ENCODE data around the gene MAD2L2.

MAD2L2 gene

GRCh38 chr1:11654137-11654938 is 26.6 kb downstream of the MAD2L2 start, which contains the start of the genes FBXO2 and FBXO44:
FBXO2 (minus strand) TSS chr1:11654429; CDS start chr1:11654340, 89 bp downstream.
FBXO44 (plus strand) TSS chr1:11654877; CDS start chr1:11655836, 959 bp downstream.
- H3K27ac ChIP-seq (ENCODE audit: low read depth, low read length): no peak within 1 kb of the TSS
- no peaks in the 10 kb centered on the region for H3K9me3 ChIP-seq (ENCODE audit: control insufficient read depth, insufficient read depth, low read length)
- H3K27me3 ChIP-seq (ENCODE audit: control insufficient read depth, low read length): peaks cover 18% of the 10 kb centered on the region

DNA sequence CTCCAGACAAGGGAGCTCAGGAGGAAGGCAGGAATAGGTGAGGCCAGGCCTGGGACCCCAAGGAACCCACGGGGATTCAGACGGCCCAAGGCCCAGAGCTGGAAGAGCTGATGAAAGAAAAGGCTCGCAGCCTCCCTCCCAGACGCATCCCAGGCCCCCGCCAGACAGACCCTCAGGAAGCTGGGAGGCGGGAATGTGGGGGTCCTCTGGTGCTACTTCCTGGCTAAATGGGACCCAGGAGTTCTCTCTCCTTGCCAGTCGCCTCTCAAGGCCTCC is 27.1 kb downstream of the MAD2L2 start:
- Histone ChIP-seq H3K27ac (ENCODE audit: low read depth, low read length) (no peak overlapping the region), H3K27me3 (ENCODE audit: control insufficient read depth, low read length) (peaks cover 18% of the 10 kb centered on the region), H3K4me1 (ENCODE audit: control insufficient read depth, low read length) (peaks cover 24% of the 10 kb centered on the region), H3K9me3 (ENCODE audit: control insufficient read depth, insufficient read depth, low read length) (no peaks in the 10 kb centered on the region), H3K36me3 (ENCODE audit: control insufficient read depth, low read length) (no peaks in the 10 kb centered on the region; the same call in 1 of the 2 replicates), H3K4me2 (ENCODE audit: low read length) (peak overlapping the region; percentile 82), H3K4me3 (ENCODE audit: low read length) (peak overlapping the region; percentile 71), H3F3A (ENCODE audit: control insufficient read depth, insufficient read depth) (peaks cover 11% of the 10 kb centered on the region), H4K20me1 (ENCODE audit: control insufficient read depth, insufficient read depth, low read depth, low read length) (no peaks in the 10 kb centered on the region), H3K79me2 (ENCODE audit: control insufficient read depth, low read length) (no peaks in the 10 kb centered on the region), H3K9me2 (replicated peaks; ENCODE audit: control insufficient read depth, low read length) (no peaks in the 10 kb centered on the region)
- TF ChIP-seq EZH2phosphoT487 (IDR thresholded peaks at IDR 0.05; ENCODE audit: borderline replicate concordance, low read length) (no peak), CTCF (IDR thresholded peaks at IDR 0.05; ENCODE audit: low read depth, low read length, poor library complexity, severe bottlenecking) (no peak)

More at GRCh38 chr1:11654137-11654938, 26.6 kb downstream of the MAD2L2 start, which contains the start of the genes FBXO2 and FBXO44:
- H3F3A ChIP-seq (ENCODE audit: control insufficient read depth, insufficient read depth): peaks cover 11% of the 10 kb centered on the region
- H3K79me2 ChIP-seq (ENCODE audit: control insufficient read depth, low read length): no peaks in the 10 kb centered on the region
- H3K4me2 ChIP-seq (ENCODE audit: low read length): peak within 1 kb of the TSS; percentile 82
- peak within 1 kb of the TSS; percentile 75 for H3K4me3 ChIP-seq (ENCODE audit: low read length)
- no peaks in the 10 kb centered on the region; the same call in 1 of the 2 replicates for H3K36me3 ChIP-seq (ENCODE audit: control insufficient read depth, low read length)
- TF ChIP-seq CTCF (IDR thresholded peaks at IDR 0.05; ENCODE audit: low read depth, low read length, poor library complexity, severe bottlenecking) (no peak), EZH2phosphoT487 (IDR thresholded peaks at IDR 0.05; ENCODE audit: borderline replicate concordance, low read length) (no peak)
- peaks cover 24% of the 10 kb centered on the region for H3K4me1 ChIP-seq (ENCODE audit: control insufficient read depth, low read length)
- no peaks in the 10 kb centered on the region for H4K20me1 ChIP-seq (ENCODE audit: control insufficient read depth, insufficient read depth, low read depth, low read length)
- H3K9me2 ChIP-seq (replicated peaks; ENCODE audit: control insufficient read depth, low read length): no peaks in the 10 kb centered on the region

DNA sequence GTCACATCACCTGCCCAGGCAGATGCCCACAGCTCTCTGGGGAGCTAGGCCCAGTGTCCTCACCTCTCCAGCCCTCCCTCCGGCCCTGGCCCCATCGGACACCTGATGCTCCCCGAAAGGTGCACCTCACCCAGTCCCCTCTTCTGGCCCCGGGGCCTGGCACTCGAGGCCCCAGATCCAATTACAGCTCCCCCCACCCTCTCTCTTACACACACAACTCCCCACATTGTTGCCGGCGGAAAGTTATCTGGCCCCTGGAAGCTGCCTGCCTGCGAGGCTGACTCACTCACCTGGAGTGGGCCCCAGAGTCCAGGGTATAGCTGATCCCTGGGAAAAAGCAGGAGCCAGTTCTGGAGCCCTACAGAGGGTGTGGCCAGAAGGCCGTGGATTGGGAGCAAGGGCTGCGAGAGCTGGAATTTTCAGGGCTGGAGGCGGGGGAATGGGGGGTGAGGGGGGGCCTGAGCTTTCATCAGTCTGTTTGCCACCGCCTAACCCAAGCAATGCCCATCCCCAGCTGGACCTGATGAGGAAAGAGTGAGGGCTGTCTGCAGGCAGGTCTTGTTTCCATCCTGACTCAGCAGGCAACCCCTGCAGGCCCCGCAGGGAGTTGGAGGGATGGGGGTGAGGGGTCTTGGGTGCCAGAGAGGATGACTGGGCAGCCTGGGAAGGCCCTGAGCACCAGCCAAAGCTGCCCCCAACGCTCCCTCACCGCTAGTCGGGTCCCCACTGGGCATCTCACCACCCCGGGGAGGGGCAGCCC is 27.7 kb downstream of the MAD2L2 start:
- Histone ChIP-seq H3K36me3 (ENCODE audit: control insufficient read depth, low read length) (no peaks in the 10 kb centered on the region; the same call in 1 of the 2 replicates), H3K9me3 (ENCODE audit: control insufficient read depth, insufficient read depth, low read length) (no peaks in the 10 kb centered on the region), H3K9me2 (replicated peaks; ENCODE audit: control insufficient read depth, low read length) (no peaks in the 10 kb centered on the region), H3K4me3 (ENCODE audit: low read length) (no peak overlapping the region), H3K27ac (ENCODE audit: low read depth, low read length) (no peak overlapping the region), H3F3A (ENCODE audit: control insufficient read depth, insufficient read depth) (peaks cover 11% of the 10 kb centered on the region), H3K4me2 (ENCODE audit: low read length) (no peak overlapping the region), H3K27me3 (ENCODE audit: control insufficient read depth, low read length) (peaks cover 18% of the 10 kb centered on the region), H3K79me2 (ENCODE audit: control insufficient read depth, low read length) (no peaks in the 10 kb centered on the region), H3K4me1 (ENCODE audit: control insufficient read depth, low read length) (peaks cover 24% of the 10 kb centered on the region), H4K20me1 (ENCODE audit: control insufficient read depth, insufficient read depth, low read depth, low read length) (no peaks in the 10 kb centered on the region)
- TF ChIP-seq CTCF (IDR thresholded peaks at IDR 0.05; ENCODE audit: low read depth, low read length, poor library complexity, severe bottlenecking) (no peak), EZH2phosphoT487 (IDR thresholded peaks at IDR 0.05; ENCODE audit: borderline replicate concordance, low read length) (no peak)

Measured in DOHH2 (cell line).